RPMI7951 (cell line): ENCODE results near the gene IMPA2. TPM values are rescaled to one million over a fixed set of nuclear protein-coding genes. Genes with fewer than 3 reads are reported as not detected.
"Not testable (repeated sequence)": the region's sequence is repeated elsewhere in the genome, so short reads cannot be mapped to it uniquely, and the experiment has no call there.

Source experiments
- DNase-seq: peaks from one replicate; pipeline ENCODE4 v3.0.0-alpha.2; 2012; ENCODE audit warnings: low read depth
- total RNA-seq: library from RNA; depleted of rRNA; stranded (reverse); fragments of >200 nt; shearing (Covaris generic); gene quantifications from 2 replicates; pipeline ENCODE4 v1.2.3, GENCODE V29; 2014

Gene IMPA2
- total RNA-seq, 1 experiment from 2014 or later: 10.2 TPM

DNA sequence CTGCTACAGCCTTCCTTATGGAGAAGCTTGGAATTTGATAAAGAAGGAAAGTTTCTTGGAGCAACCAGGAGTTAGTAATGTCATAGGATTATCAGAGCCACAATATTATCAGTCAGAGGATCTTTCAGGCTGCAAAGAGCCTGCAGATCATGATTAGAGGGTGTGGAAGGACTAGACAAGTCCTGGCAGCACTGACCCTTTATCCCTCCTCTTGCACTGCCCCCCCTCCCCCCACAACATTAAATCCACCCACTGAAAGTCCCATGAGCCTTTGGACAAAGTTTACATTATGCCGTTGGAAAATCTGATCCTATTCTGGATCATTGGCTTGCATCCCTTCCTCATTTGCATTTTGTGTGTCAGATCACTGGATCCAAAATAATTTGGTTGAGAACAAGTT is 18.7 kb upstream of the IMPA2 start:
- no peak for DNase-seq

GRCh38 chr18:11963991-11964484 is 17.3 kb upstream of the IMPA2 start:
- no peak for DNase-seq

DNA sequence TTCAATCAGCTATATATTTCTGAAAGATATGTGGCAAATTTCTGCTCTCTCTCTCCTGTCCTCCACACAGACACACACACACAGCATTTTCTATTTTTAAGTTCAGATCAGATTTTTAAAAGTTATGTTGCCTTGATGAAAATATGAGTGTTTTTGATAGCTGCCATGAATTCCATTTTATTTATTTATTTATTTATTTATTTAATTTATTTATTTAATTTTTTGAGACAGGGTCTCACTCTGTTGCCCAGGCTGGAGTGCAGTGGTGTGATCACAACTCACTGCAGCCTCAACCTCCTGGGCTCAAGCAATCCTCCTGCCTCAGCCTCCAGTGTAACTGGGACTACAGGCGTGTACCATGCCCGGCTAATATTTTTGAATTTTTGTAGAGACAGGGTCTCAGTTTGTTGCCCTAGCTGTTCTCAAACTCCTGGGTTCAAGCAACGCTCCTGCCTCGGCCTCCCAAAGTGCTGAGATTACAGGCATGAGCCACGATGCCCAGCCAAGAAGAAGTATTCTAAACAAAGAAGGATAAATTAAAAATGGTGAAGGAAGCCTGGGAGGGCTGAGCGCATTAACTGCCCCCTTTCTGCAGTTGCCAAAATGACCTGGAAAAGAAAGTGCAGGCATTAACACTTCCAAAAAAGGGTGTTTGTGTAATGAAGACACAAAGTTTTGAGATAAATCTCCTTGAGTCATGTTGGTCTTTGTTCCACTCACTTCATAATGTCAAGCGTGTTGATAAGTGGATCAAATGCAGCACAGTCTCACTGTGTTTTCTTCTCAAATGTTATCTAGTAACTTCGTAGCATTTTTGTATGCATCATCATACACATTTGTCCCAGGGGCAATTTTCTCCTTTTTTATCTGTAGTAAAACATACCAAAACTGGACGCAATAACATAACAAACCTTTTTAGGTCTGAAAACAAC is 11.1 kb upstream of the IMPA2 start:
- no peak for DNase-seq

DNA sequence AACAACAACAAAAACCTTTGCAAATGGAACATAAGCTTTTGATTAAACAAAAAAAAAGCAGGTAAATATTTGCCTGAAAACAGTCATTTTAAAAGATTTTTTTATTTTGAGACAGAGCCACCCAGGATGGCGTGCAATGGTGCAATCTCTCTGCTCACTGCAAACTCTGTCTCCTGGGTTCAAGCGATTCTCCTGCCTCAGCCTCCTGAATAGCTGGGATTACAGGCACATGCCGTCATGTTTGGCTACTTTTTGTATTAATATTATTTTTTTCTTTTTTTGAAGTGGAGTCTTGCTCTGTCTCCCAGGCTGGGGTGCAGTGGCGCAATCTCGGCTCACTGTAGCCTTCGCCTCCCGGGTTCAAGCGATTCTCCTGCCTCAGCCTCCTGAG is 10.5 kb upstream of the IMPA2 start:
- DNase-seq: not testable (repeated sequence)

GRCh38 chr18:11972371-11973174 is 8.7 kb upstream of the IMPA2 start:
- no peak for DNase-seq

DNA sequence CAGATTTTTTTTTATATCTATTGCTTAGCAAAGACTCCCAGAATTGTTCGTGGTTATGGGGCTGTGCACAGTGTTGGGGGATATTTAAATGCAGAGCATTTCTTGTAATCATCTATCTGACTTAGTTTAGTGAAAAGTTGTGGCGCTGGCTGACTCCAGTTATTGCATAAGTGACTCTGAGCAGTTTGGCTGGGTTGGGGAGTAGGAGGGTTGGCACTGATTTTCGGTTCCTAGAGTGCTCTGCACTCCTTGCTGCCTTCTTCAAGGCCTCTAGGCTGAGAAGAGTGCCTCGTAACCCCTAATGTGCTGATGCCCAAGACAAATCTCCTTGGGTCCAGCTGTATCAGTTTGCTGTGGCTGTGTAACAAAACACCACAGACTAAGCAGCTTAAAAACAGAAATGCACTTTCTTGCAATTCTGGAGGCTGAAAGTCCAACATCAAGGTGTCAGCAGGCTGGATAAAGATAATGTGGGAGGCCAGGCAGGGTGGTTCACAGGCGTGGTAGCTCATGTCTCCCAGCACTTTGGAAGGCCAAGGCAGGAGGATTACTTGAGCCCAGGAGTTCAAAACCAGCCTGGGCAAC is 6.5 kb upstream of the IMPA2 start:
- DNase-seq: no peak

DNA sequence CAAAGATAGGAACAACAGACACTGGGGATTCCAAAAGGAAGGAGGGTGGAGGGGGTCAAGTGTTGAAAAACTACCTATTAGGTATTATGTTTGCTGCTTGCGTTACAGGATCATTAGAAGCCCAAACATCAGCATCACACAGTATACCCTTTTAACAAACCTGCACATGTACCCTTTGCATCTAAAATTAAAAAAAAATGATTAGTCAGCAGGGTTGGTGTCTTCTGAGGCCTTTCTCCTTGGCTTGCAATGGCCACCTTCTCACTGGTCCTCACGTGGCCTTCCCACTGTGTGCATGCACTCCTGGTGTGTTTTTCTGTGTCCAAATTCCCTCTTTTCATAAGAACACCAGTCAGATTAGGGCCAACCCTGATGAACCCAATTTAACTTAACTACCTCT is 5.6 kb upstream of the IMPA2 start:
- DNase-seq: no peak

GRCh38 chr18:11976315-11977152 is 4.8 kb upstream of the IMPA2 start:
- DNase-seq: peak; percentile 12

DNA sequence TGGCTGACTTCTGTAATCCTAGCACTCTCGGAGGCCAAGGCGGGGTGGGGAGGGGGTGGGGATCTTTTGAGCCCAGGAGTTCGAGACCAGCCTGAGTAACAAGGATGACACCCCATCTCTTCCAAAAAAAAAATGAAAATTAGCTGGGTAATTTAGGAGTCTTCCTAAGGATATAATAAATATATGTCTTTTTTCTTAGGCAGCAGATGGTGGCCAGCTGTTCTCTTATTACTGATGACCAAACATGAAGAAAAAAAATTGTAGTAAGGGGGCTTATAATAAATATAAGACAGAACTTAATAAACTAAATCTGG is 4.2 kb upstream of the IMPA2 start:
- no peak for DNase-seq

DNA sequence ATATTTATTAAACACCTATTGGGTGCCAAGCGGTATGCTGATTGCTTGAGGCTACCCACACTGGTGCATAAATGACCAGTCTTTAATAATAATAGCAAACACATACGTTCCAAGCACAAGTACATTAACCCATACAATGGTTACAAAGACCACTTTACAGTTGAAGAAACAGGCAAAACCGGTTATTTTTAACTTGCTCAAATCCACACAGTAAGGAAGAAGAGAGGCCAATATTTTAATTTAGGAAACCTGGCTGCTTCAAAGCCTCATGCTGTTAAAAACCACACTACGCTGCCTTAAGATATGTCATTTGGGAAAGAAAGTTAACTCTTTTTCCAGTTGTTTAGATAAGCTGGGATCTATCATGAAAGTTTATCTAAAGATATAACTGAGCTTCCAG is 2.4 kb upstream of the IMPA2 start:
- no peak for DNase-seq

DNA sequence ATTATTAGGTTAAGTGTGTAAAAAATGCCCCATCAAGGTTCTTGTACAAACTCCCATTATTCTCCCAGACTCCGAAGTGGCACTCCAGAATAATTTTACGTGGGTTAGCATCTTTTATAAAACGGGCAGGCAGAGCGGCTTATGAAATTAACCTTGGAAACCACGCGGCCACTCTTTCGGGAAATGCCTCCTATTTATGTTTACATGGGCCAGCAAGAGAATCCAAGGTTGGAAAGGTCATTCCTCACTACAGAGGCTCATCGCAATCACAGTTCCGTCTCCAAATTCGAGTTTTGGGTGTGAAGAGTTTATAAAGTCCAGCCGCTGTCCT is 1.2 kb upstream of the IMPA2 start:
- no peak for DNase-seq

GRCh38 chr18:11980494-11981191 is 664 bp upstream of the IMPA2 start:
- peak; percentile 96 for DNase-seq

DNA sequence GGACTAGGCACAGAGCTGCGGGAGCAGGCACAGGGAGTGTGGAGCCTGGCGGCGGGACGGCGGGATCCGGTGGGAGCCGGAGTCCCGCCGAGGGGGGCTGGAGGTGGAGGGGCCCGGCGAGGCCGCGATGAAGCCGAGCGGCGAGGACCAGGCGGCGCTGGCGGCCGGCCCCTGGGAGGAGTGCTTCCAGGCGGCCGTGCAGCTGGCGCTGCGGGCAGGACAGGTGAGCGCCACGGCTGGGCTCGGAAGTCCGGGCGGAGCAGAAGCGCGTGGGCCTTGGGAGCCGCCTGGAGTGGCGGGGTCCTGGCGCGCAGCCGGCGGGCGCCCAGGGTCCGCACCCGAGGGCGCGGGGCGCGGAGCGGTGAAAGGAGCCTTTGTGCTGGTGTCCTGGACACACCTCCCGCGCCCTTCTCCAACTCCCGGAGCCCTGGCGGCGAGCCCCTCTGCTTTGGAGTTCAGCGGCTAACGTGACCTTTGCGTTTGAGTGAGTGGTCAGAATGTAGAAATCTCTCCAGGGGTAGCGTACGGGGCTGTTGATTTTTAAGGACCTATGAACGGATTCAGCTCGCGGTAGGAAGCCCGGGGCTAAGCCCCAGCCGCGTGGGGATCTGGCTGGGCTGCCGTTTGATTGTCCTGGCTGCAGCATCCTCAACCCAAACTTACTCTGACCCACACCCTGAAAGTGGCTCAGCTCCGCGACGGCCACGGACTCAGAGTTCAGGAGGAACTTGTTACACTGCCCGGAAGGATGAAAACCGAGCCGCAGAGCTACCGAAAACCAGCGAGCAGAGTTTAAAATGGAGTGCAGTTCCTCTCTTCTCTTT is 448 bp downstream of the IMPA2 start:
- DNase-seq: peak; percentile 7

DNA sequence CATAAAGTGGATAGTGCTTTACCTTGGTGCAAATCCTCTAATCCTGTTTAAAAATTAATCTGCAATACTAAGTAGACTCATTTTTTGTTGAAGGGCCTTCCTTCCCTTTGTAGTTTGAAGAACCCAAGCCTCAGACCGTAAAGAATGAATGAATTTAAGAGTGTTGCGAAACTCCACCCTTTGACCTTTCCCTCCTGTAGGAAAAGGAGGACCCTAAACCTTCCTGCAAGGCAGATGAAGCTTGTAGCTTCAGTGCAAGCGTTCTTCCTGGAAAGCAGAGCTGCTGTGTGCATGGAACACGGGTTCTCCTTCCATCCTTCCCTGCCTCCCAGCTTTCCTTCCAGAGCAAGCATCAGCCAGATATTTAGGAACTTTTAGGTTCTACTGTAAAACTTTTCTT is 1.7 kb downstream of the IMPA2 start:
- DNase-seq: no peak

- no peak for DNase-seq
These were observed 2.3 kb downstream of the IMPA2 start for GRCh38 chr18:11983592-11983991.

DNA sequence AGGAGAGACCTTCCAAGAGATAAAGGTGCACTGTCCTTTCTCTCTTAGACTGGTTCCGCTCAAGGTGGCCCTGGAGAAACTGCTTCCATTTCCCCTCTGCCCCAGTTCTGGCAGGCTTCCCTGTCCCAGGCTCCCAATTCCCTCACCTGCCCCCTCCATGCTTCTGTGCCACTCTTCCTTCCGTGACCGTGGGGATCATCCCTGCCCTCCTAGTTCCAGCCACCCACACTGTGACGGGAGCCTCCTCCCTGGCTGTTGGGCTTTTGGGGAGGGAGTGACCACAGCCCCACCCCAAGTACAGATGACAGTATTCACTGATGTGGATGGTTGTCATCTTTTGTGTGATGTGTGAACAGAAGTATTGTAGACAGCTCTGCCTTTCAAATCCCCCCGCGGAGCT is 2.8 kb downstream of the IMPA2 start:
- no peak for DNase-seq

DNA sequence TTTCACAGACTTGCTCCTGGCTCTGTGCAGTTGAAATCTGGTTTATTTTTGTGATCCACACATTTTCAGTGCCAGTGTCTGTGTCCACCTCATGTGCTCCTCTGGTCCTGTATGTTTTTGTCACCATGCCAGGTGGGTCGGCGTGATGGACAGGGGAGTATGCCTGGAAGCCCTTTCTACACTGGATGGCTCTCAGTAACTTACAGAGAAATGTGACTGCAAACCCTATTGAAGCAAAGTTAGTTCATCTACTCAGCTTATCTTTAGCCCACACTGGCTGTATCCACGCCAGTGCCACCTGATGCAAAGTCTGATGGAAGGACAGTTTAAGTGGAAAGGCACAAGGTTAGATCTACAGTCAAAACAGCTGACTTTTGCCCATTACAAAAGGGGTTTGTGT is 4.3 kb downstream of the IMPA2 start:
- no peak for DNase-seq

DNA sequence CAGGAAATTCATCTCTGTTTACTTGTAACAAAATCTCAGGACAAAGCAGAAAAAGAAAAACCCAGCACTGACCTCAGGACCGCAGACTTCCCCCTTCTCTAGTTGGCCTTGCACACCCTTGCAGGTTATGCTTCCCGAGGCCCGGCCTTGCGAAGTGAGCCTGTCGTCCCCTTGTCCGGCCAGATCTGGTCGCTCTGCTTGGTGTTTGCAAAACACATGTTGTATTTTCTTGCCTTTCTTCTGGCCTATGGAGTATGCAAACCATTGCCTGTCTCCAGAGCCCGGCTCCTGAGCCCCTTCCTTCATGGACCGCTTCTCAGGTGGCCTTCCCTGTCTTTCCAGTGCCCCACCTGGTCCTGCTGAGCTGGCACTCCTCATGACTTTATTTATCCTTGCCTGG is 4.8 kb downstream of the IMPA2 start:
- no peak for DNase-seq

DNA sequence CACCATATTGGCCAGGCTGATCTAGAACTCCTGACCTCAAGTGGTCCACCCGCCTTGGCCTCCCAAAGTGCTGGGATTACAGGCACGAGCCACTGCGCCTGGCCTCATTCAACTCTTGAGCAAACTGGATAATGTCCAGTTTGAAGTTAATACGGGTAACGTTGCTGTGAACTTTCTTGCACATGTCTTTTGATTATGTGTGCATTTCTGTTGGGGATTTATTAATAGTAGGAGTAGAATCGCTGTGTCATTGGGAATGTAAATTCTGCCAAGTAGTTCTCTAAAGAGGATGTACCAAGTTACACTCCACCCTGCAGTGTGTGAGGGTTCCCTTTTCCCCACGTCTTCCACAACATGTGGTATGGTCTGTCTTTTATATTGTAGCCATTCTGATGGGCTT is 6.2 kb downstream of the IMPA2 start:
- no peak for DNase-seq

DNA sequence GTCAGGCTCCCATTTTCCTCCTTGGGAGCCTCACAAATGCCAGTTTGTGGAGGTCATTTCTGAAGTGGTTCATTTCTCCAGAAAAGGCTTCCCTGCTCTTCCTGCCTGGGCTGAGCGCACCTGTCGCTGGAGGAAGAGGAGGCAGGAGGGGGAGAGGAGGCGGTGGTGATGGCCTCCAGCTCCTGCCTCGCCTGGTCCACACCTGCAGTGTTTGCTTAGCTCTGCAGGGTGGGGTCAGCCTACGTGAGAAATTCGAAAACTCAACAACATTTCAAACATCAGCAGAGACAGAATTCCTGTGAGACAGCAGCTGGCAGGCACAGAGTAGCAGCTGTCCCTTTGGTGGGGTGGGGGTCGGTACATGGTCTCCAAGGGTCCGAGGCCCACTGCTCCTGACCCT is 7.9 kb downstream of the IMPA2 start:
- DNase-seq: no peak
